Smooth muscle cell (in vitro differentiated cells): Measurements from ENCODE around the gene TMUB1. TPM values are rescaled to one million over a fixed set of nuclear protein-coding genes. Genes with fewer than 3 reads are reported as not detected.
A peak's percentile ranks its signal among the peaks of the same experiment; 100 is the strongest.

ENCODE experiments used
- DNase-seq: peaks from one replicate; lab custom pipeline; 2025; ENCODE audit not compliant: unreplicated experiment; lab: John Stamatoyannopoulos, UW
- H2AFZ ChIP-seq: fragments of 200-600 bp; sonication (generic); 2 replicates; pipeline ENCODE4 v1.6.0; 2016; ENCODE audit warnings: antibody characterized with exemption, low read depth, mild to moderate bottlenecking
- H3F3A ChIP-seq: fragments of 200-600 bp; sonication (generic); 2 replicates; pipeline ENCODE4 v1.6.0; 2017; ENCODE audit warnings: antibody characterized with exemption, low read depth
- H3K27ac ChIP-seq: fragments of 200-600 bp; sonication (generic); 2 replicates; pipeline ENCODE4 v1.5.1; 2016; ENCODE audit warnings: low read depth, mild to moderate bottlenecking
- H3K27me3 ChIP-seq: fragments of 200-600 bp; sonication (generic); 2 replicates; pipeline ENCODE4 v1.6.1; 2016; ENCODE audit warnings: low read depth, mild to moderate bottlenecking
- H3K36me3 ChIP-seq: fragments of 200-600 bp; sonication (generic); 2 replicates; pipeline ENCODE4 v1.5.1; 2016; ENCODE audit warnings: low read depth
- H3K4me1 ChIP-seq: fragments of 200-600 bp; sonication (generic); 2 replicates; pipeline ENCODE4 v1.5.1; 2016; ENCODE audit warnings: low read depth
- H3K4me2 ChIP-seq: fragments of 200-600 bp; sonication (generic); 2 replicates; pipeline ENCODE4 v1.6.0; 2016; ENCODE audit warnings: mild to moderate bottlenecking
- H3K4me3 ChIP-seq: fragments of 200-600 bp; sonication (generic); 2 replicates; pipeline ENCODE4 v1.5.1; 2016; ENCODE audit warnings: mild to moderate bottlenecking
- H3K79me2 ChIP-seq: fragments of 200-600 bp; sonication (generic); 2 replicates; pipeline ENCODE4 v1.6.0; 2016; ENCODE audit warnings: low read depth, mild to moderate bottlenecking
- H3K9ac ChIP-seq: fragments of 200-600 bp; sonication (generic); 2 replicates; pipeline ENCODE4 v1.6.0; 2016; ENCODE audit warnings: low read depth
- H3K9me3 ChIP-seq: fragments of 200-600 bp; sonication (generic); replicated peaks from 2 replicates; pipeline ENCODE4 v1.5.1; 2016; ENCODE audit warnings: low read depth
- H4K20me1 ChIP-seq: fragments of 200-600 bp; sonication (generic); 2 replicates; pipeline ENCODE4 v1.6.0; 2016; ENCODE audit warnings: low read depth
- CTCF ChIP-seq: fragments of 200-600 bp; sonication (generic); IDR thresholded peaks from 2 replicates; pipeline ENCODE4 v1.5.1; 2017; ENCODE audit warnings: borderline replicate concordance, mild to moderate bottlenecking, antibody characterized with exemption; ENCODE audit not compliant: insufficient read depth, poor library complexity, severe bottlenecking
- WGBS: methylation state at CpG from one replicate; pipeline ENCODE4 v1.1.7; 2016; ENCODE audit warnings: low lambda C conversion rate; 5-methylcytosine and 5-hydroxymethylcytosine counted together
- polyA plus RNA-seq: library from polyadenylated mRNA; unstranded; fragments of >200 nt; fragmentation: Nextera tagmentation; extraction: Ambion mirVana; gene quantifications from 2 replicates; pipeline ENCODE4 v1.2.1, GENCODE V29; 2016
- total RNA-seq: library from RNA; depleted of rRNA; stranded (reverse); fragments of >200 nt; gene quantifications from 2 replicates; pipeline ENCODE4 v1.2.3, GENCODE V29; 2014

TMUB1 gene
- total and polyA plus RNA-seq, 2 experiments from 2014 or later = 35.9 to 69.8 TPM

- Histone ChIP-seq H2AFZ (no peak overlapping the region), H3K9me3 (no peaks in the 10 kb centered on the region), H3K4me1 (no peaks in the 10 kb centered on the region), H3K79me2 (peaks cover 88% of the 10 kb centered on the region), H4K20me1 (peaks cover 98% of the 10 kb centered on the region), H3K4me2 (no peak overlapping the region), H3F3A (no peaks in the 10 kb centered on the region), H3K4me3 (no peak overlapping the region), H3K9ac (no peak overlapping the region), H3K36me3 (no peaks in the 10 kb centered on the region), H3K27ac (no peak overlapping the region), H3K27me3 (no peaks in the 10 kb centered on the region)
- DNase-seq = no peak
- TF ChIP-seq CTCF = no peak
- 92% methylated on average over 20 of the region's 20 CpGs for WGBS
These were observed 16.4 kb upstream of the TMUB1 start for GRCh38 chr7:151099486-151100211.

DNA sequence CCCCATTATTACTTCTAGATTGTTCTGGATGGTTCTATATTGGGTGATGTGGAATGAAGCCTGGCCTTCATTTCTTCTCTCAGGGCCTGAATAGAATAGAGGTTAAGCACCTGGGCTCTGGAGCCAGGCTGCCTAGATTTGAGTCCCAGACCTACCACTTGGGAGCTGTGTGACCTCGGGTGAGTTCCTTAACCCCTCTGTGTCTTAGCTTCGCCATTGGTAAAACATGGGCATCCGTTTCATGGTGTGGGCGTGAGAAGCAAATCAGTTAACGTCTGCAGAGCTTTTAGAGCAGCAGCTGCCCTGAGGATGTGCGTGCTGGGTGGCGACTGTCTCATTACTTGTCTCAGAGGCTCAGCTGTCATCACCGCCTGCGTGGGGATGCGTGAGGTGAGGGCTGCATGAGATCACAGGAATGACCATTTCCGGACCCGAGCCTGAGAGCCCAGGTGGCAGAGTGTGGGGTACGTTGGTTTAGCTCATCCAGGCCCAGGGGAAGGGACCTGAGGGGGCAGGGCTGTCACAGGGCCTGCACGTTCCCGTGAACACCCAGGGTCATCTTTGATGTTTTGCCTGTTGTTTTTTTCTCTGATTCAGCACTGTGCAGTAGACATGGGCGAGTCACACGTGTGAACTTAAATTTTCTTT lies 12.7 kb upstream of the TMUB1 start:
- WGBS = 66% methylated on average over 17 of the region's 17 CpGs
- peaks cover 98% of the 10 kb centered on the region for H4K20me1 ChIP-seq
- no peaks in the 10 kb centered on the region for H3K27me3 ChIP-seq
- no peaks in the 10 kb centered on the region for H3K36me3 ChIP-seq
- H3K4me3 ChIP-seq = no peak overlapping the region
- no peaks in the 10 kb centered on the region for H3K4me1 ChIP-seq
- no peaks in the 10 kb centered on the region for H3F3A ChIP-seq
- no peak for TF ChIP-seq CTCF
- peaks cover 98% of the 10 kb centered on the region for H3K79me2 ChIP-seq
- H2AFZ ChIP-seq = no peak overlapping the region
- H3K9ac ChIP-seq = no peak overlapping the region
- peak overlapping the region; percentile 55 for H3K27ac ChIP-seq
- no peak overlapping the region for H3K4me2 ChIP-seq
- no peak for DNase-seq
- no peaks in the 10 kb centered on the region for H3K9me3 ChIP-seq

DNA sequence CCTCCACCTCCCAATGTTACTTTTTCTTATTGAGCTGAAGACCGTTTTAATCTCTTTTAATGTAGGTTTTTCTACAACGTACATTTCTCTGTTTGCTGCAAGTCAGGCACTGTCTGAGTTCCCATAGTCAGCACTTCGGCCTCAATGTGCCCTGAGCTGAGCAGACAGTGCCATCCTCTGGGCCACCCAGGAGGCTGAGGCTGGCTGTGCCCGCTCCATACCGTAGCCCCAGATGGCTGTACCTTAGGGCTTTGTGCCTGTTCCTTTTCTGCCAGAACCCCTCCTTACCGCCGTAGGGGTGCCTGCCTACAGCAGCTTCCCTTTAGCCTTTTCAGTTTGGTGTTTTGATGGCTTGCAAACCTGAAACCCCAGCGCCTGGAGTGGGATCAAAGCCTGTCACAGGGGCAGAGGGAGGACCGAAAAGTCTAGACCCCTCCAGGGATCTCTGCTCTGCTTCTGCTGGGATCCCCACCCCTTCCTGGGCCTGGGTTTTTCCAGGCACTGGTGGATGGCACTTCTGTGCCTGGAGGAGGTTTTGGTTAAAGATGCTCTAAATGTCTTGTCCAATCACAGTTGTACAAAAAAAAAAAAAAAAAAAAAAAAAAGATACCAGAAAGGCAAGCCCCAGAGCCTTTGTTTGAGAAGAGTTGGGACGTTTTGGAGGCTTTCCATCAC lies 12.0 kb upstream of the TMUB1 start:
- H3K9me3 ChIP-seq = no peaks in the 10 kb centered on the region
- no peaks in the 10 kb centered on the region for H3F3A ChIP-seq
- H3K4me1 ChIP-seq = no peaks in the 10 kb centered on the region
- 94% methylated on average over 10 of the region's 10 CpGs for WGBS
- H3K9ac ChIP-seq = no peak overlapping the region
- no peak for DNase-seq
- no peak overlapping the region for H3K4me2 ChIP-seq
- H3K27ac ChIP-seq = peak overlapping the region; percentile 58
- no peak for TF ChIP-seq CTCF
- peaks cover 98% of the 10 kb centered on the region for H4K20me1 ChIP-seq
- no peaks in the 10 kb centered on the region for H3K27me3 ChIP-seq
- H3K36me3 ChIP-seq = no peaks in the 10 kb centered on the region
- peaks cover 98% of the 10 kb centered on the region for H3K79me2 ChIP-seq
- no peak overlapping the region for H2AFZ ChIP-seq
- H3K4me3 ChIP-seq = no peak overlapping the region
